WTC11 (cell line): ENCODE data around the gene CFAP161. TPM values are rescaled to one million over a fixed set of nuclear protein-coding genes. Genes with fewer than 3 reads are reported as not detected.

Experiments used
- ATAC-seq: fragments of 200-7000 bp; cut with Tn5 transposase; 2 replicates; pipeline ENCODE4 v1.10.0; 2021; ENCODE audit warnings: mild to moderate bottlenecking, moderate library complexity
- CTCF ChIA-PET: fragments of 300-600 bp; sonication (Branson Sonifier 250); formaldehyde crosslinking; loops from one replicate; lab custom pipeline; 2021; ENCODE audit warnings: antibody characterized with exemption; lab: Charles Lee
- POLR2A ChIA-PET: fragments of 350-600 bp; sonication (Branson Sonifier 250); formaldehyde crosslinking; loops from one replicate; lab custom pipeline; 2021; ENCODE audit warnings: antibody characterized with exemption; lab: Charles Lee
- DNase-seq: peaks from one replicate; pipeline ENCODE4 v3.0.0; 2021; ENCODE audit warnings: low spot score
- H3K27ac Mint-ChIP-seq: 2 replicates; pipeline ENCODE4 v1.8.0; 2021; ENCODE audit warnings: mixed read lengths
- H3K27me3 Mint-ChIP-seq: 2 replicates; pipeline ENCODE4 v1.8.0; 2021; ENCODE audit warnings: low read depth, mild to moderate bottlenecking, moderate library complexity, mixed read lengths
- H3K36me3 Mint-ChIP-seq: 2 replicates; pipeline ENCODE4 v1.8.0; 2021; ENCODE audit warnings: mixed read lengths
- H3K4me1 Mint-ChIP-seq: 2 replicates; pipeline ENCODE4 v1.8.0; 2022; ENCODE audit warnings: mixed read lengths
- H3K4me3 Mint-ChIP-seq: 2 replicates; pipeline ENCODE4 v1.8.0; 2021; ENCODE audit warnings: mild to moderate bottlenecking, moderate library complexity, mixed read lengths
- H3K9me3 Mint-ChIP-seq: 2 replicates; pipeline ENCODE4 v1.8.0; 2021; ENCODE audit warnings: mixed read lengths
- ATF6 ChIP-seq: sonication (generic); formaldehyde crosslinking; IDR thresholded peaks from 2 replicates; pipeline ENCODE4 v1.8.1; 2023; ENCODE audit warnings: mild to moderate bottlenecking, missing genetic modification reagents
- CBFB ChIP-seq: sonication (generic); formaldehyde crosslinking; IDR thresholded peaks from 2 replicates; pipeline ENCODE4 v1.8.1; 2022; ENCODE audit warnings: mild to moderate bottlenecking, low read depth, missing genetic modification reagents
- ETV6 ChIP-seq: sonication (generic); formaldehyde crosslinking; IDR thresholded peaks from 2 replicates; pipeline ENCODE4 v1.8.1; 2022; ENCODE audit warnings: mild to moderate bottlenecking, missing genetic modification reagents
- FOXK1 ChIP-seq: sonication (generic); formaldehyde crosslinking; IDR thresholded peaks from 2 replicates; pipeline ENCODE4 v1.8.0; 2022; ENCODE audit warnings: mild to moderate bottlenecking, moderate library complexity, missing genetic modification reagents
- GRHL2 ChIP-seq: fragments of 250-450 bp; sonication (Bioruptor Pico); IDR thresholded peaks from 2 replicates; pipeline ENCODE4 v1.8.0; 2022; ENCODE audit warnings: mild to moderate bottlenecking, moderate library complexity; ENCODE audit not compliant: insufficient replicate concordance, severe bottlenecking
- HMGXB4 ChIP-seq: sonication (generic); formaldehyde crosslinking; IDR thresholded peaks from 2 replicates; pipeline ENCODE4 v1.8.1; 2023; ENCODE audit warnings: mild to moderate bottlenecking, moderate library complexity, missing genetic modification reagents
- NFATC4 ChIP-seq: fragments of 250-450 bp; sonication (Bioruptor Pico); IDR thresholded peaks from 2 replicates; pipeline ENCODE4 v1.9.0; 2021; ENCODE audit warnings: mild to moderate bottlenecking
- OVOL2 ChIP-seq: fragments of 250-450 bp; sonication (Bioruptor Pico); IDR thresholded peaks from 2 replicates; pipeline ENCODE4 v1.9.0; 2021; ENCODE audit warnings: mild to moderate bottlenecking, borderline replicate concordance
- RORB ChIP-seq: fragments of 250-450 bp; sonication (Bioruptor Pico); IDR thresholded peaks from 2 replicates; pipeline ENCODE4 v1.9.0; 2021; ENCODE audit warnings: mild to moderate bottlenecking
- ZNF423 ChIP-seq: fragments of 250-450 bp; sonication (Bioruptor Pico); IDR thresholded peaks from 2 replicates; pipeline ENCODE4 v2.1.2; 2022; ENCODE audit warnings: mild to moderate bottlenecking, moderate library complexity
- total RNA-seq: library from RNA; stranded (reverse); gene quantifications from 3 replicates; pipeline ENCODE4 v1.2.3, GENCODE V29; 2021
- TF ChIP-seq, protein P1 (sequence below): sonication (generic); formaldehyde crosslinking; IDR thresholded peaks from 2 replicates; pipeline ENCODE4 v1.8.0; 2022; ENCODE audit warnings: mild to moderate bottlenecking, missing genetic modification reagents
- TF ChIP-seq, protein P2 (sequence below): sonication (generic); formaldehyde crosslinking; IDR thresholded peaks from 2 replicates; pipeline ENCODE4 v1.8.0; 2022; ENCODE audit warnings: mild to moderate bottlenecking, missing genetic modification reagents
- TF ChIP-seq, protein P3 (sequence below): sonication (generic); formaldehyde crosslinking; IDR thresholded peaks from 2 replicates; pipeline ENCODE4 v1.8.1; 2022; ENCODE audit warnings: low read depth, mild to moderate bottlenecking, moderate library complexity, missing genetic modification reagents, borderline replicate concordance
- TF ChIP-seq, protein P4 (sequence below): sonication (generic); formaldehyde crosslinking; IDR thresholded peaks from 2 replicates; pipeline ENCODE4 v1.8.1; 2022; ENCODE audit warnings: mild to moderate bottlenecking, missing genetic modification reagents, moderate library complexity, borderline replicate concordance

CFAP161 gene
- total RNA-seq, 1 experiment from 2014 or later = not detected

DNA sequence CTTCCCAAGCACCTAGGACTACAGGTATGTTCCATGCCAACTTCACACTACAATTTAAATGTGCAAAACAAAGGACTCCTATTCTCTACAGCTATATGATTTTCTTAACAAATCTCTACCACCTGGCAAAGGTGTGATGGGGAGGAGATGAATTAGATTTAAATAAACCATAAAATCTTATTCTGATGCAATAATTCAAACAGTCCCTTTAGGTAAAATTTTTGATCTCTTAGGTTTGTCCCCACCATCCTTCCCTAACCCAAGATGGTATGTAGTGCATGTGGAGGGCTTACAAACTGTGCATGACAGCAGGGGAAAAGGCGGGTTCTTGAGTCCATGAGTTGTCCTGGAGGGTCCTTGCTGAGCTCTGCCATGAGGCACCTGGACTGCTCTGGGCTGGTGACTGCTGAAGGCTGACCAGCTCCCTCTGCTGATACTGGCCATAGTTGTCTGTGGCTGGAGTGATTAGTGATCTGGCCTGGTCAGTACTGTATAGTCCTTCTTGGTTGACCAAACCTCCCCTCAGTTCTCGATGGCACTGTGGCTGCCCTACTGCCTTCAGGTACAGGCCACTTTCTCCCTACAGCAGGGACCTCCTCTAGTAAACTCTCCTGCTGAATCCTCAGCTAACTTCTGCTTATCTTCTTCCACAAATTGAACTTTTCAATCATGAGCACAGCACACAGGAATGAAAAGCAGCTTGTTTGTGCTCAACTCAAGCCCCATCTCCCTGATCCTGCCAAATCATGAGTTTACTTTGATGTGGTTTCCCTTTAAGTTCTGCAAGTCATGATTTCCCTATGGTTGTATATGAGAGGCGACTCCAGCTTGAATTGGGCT lies 30.1 kb downstream of the CFAP161 start:
- CTCF ChIA-PET = interaction anchor here (1.1 to 3.6 kb wide), 4 partner anchors 8 to 187 kb away, joined by 3 to 30 read pairs (median 4); no protein-coding TSS in a partner anchor
- no peak for ATAC-seq
- no peak overlapping the region for H3K27ac Mint-ChIP-seq
- no peaks in the 10 kb centered on the region for H3K4me1 Mint-ChIP-seq
- peaks cover 5% of the 10 kb centered on the region for H3K9me3 Mint-ChIP-seq
- TF ChIP-seq RORB (CRISPR knock-in tag) (no peak), GRHL2 (no peak), ATF6 (CRISPR knock-in tag) (no peak), OVOL2 (CRISPR knock-in tag) (no peak)
- TF ChIP-seq, protein P1, sequence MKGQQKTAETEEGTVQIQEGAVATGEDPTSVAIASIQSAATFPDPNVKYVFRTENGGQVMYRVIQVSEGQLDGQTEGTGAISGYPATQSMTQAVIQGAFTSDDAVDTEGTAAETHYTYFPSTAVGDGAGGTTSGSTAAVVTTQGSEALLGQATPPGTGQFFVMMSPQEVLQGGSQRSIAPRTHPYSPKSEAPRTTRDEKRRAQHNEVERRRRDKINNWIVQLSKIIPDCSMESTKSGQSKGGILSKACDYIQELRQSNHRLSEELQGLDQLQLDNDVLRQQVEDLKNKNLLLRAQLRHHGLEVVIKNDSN = no peak
- TF ChIP-seq, all 79 proteins: peak for 0
- no peak for DNase-seq
- Mint-ChIP-seq H3K4me3 (no peak overlapping the region), H3K36me3 (no peaks in the 10 kb centered on the region), H3K27me3 (peaks cover 4% of the 10 kb centered on the region; the same call in 1 of the 2 replicates)
- POLR2A ChIA-PET = interaction anchor here (0.7 kb wide), 1 partner anchor 67 kb away, joined by 5 read pairs; no protein-coding TSS in a partner anchor

GRCh38 chr15:81165535-81165934 lies 31.5 kb downstream of the CFAP161 start:
- CTCF ChIA-PET = interaction anchor here (0.6 to 3.6 kb wide), 2 partner anchors 101 to 405 kb away, joined by 3 to 30 read pairs; no protein-coding TSS in a partner anchor
- peaks cover 4% of the 10 kb centered on the region; the same call in 1 of the 2 replicates for H3K27me3 Mint-ChIP-seq
- no peak overlapping the region for H3K4me3 Mint-ChIP-seq
- H3K27ac Mint-ChIP-seq = no peak overlapping the region
- POLR2A ChIA-PET = no interaction called here
- no peaks in the 10 kb centered on the region for H3K9me3 Mint-ChIP-seq
- H3K4me1 Mint-ChIP-seq = no peaks in the 10 kb centered on the region
- no peaks in the 10 kb centered on the region for H3K36me3 Mint-ChIP-seq
- ATAC-seq = no peak
- DNase-seq = no peak
- no peak for TF ChIP-seq ETV6 (CRISPR knock-in tag)

- TF ChIP-seq CBFB (CRISPR knock-in tag) (no peak), HMGXB4 (no peak), NFATC4 (CRISPR knock-in tag) (no peak), ZNF423 (CRISPR knock-in tag) (no peak), FOXK1 (CRISPR knock-in tag) (no peak)
- TF ChIP-seq, protein P2, sequence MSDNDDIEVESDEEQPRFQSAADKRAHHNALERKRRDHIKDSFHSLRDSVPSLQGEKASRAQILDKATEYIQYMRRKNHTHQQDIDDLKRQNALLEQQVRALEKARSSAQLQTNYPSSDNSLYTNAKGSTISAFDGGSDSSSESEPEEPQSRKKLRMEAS (CRISPR knock-in tag) = no peak
- TF ChIP-seq, protein P3, sequence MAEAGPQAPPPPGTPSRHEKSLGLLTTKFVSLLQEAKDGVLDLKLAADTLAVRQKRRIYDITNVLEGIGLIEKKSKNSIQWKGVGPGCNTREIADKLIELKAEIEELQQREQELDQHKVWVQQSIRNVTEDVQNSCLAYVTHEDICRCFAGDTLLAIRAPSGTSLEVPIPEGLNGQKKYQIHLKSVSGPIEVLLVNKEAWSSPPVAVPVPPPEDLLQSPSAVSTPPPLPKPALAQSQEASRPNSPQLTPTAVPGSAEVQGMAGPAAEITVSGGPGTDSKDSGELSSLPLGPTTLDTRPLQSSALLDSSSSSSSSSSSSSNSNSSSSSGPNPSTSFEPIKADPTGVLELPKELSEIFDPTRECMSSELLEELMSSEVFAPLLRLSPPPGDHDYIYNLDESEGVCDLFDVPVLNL (CRISPR knock-in tag) = no peak
- TF ChIP-seq, protein P4, sequence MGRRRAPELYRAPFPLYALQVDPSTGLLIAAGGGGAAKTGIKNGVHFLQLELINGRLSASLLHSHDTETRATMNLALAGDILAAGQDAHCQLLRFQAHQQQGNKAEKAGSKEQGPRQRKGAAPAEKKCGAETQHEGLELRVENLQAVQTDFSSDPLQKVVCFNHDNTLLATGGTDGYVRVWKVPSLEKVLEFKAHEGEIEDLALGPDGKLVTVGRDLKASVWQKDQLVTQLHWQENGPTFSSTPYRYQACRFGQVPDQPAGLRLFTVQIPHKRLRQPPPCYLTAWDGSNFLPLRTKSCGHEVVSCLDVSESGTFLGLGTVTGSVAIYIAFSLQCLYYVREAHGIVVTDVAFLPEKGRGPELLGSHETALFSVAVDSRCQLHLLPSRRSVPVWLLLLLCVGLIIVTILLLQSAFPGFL (CRISPR knock-in tag) = no peak
- TF ChIP-seq, all 79 proteins: peak for 0
- DNase-seq (no peak), ATAC-seq (no peak)
- POLR2A ChIA-PET = no interaction called here
- Mint-ChIP-seq H3K36me3 (no peaks in the 10 kb centered on the region), H3K27ac (no peak overlapping the region), H3K9me3 (no peaks in the 10 kb centered on the region), H3K4me1 (no peaks in the 10 kb centered on the region), H3K27me3 (peaks cover 4% of the 10 kb centered on the region; the same call in 1 of the 2 replicates), H3K4me3 (no peak overlapping the region)
- CTCF ChIA-PET = interaction anchor here (1.4 kb wide), 1 partner anchor 99 kb away, joined by 6 read pairs; no protein-coding TSS in a partner anchor
Observed at GRCh38 chr15:81166636-81167305, 32.7 kb downstream of the CFAP161 start.
